Right lobe of liver (tissue), 6 donors: ENCODE data around the gene ABHD6. TPM values are rescaled to one million over a fixed set of nuclear protein-coding genes. Genes with fewer than 3 reads are reported as not detected.

Experiments
- ATAC-seq, 4 donors: fragments of 200-7000 bp; cut with Tn5 transposase; one replicate each; pipeline ENCODE4 v1.9.1; 2020; ENCODE audit warnings: mild to moderate bottlenecking in 4 of 4, moderate library complexity in 4 of 4
- DNase-seq, 3 donors: peaks; one replicate each; pipeline ENCODE4 v3.0.0-alpha.2; 2020
- H3K27ac ChIP-seq, 3 donors: fragments of 200-600 bp; one replicate each; pipeline ENCODE4 v1.8.0; 2022
- H3K27me3 ChIP-seq, 2 donors: fragments of 200-600 bp; one replicate each; pipeline ENCODE4 v1.8.0; 2022
- H3K36me3 ChIP-seq, 4 donors: fragments of 200-600 bp; sonication (generic) in 1 of 4; one replicate each; pipeline versions ENCODE4 v1.5.1 to v1.8.0; 2017 to 2022; ENCODE audit warnings: control low read depth in 1 of 4
- H3K4me1 ChIP-seq, 4 donors: fragments of 200-600 bp; sonication (generic) in 1 of 4; one replicate each; pipeline versions ENCODE4 v1.5.1 to v1.8.0; 2017 to 2022; ENCODE audit warnings: control low read depth in 1 of 4
- H3K4me3 ChIP-seq, 3 donors: fragments of 200-600 bp; one replicate each; pipeline ENCODE4 v1.8.0; 2022
- H3K9me3 ChIP-seq, 4 donors: fragments of 200-600 bp; sonication (generic) in 1 of 4; one replicate each; pipeline versions ENCODE4 v1.5.1 to v1.8.0; 2017 to 2022; ENCODE audit warnings: control low read depth in 1 of 4
- CTCF ChIP-seq, 4 donors: fragments of 200-600 bp in 3 of 4; fragments of 450-650 bp in 1 of 4; IDR thresholded peaks; one replicate each; pipeline versions ENCODE4 v1.5.1 to v1.8.0; 2016 to 2022; ENCODE audit warnings: antibody characterized with exemption in 4 of 4, mild to moderate bottlenecking in 2 of 4
- POLR2A ChIP-seq: fragments of 450-650 bp; IDR thresholded peaks from one replicate; pipeline ENCODE4 v1.6.1; 2017; ENCODE audit warnings: antibody characterized with exemption, mild to moderate bottlenecking
- WGBS: methylation state at CpG from one replicate; pipeline ENCODE4 v1.1.6; 2018; ENCODE audit warnings: low coverage, low lambda C conversion rate; ENCODE audit not compliant: insufficient coverage; ENCODE audit errors: missing lambda C conversion rate; 5-methylcytosine and 5-hydroxymethylcytosine counted together
- intact Hi-C, 2 donors: fragments of 100-400 bp; cut with DNase I; formaldehyde crosslinking; loops; one replicate each; pipeline versions ENCODE4 v1.11.2 to v1.14.1; 2022
- total RNA-seq, 6 experiments: library from RNA; depleted of rRNA in 2 of 6; stranded (reverse); fragments of >200 nt in 2 of 6; fragmentation: NEBNext Ultra II Directional in 3 of 6; extraction: Animal tissue kit (Norgen Biotek cat#: 25700) in 3 of 6; gene quantifications; one replicate each; pipeline versions ENCODE4 v1.1.0 to v1.2.4, GENCODE V29; 2016 to 2023
- donor health status: DM: no; HTN: yes; CAD: no.
- donor health status: DM: no; HTN: no; CAD: no.
- donor health status: DM: no; HTN: no; CAD: no.
- donor health status: DM: no; HTN: yes; CAD: no.
- donor health status: DM: no; HTN: yes; CAD: no.

Gene ABHD6
- total RNA-seq, 6 experiments from 2014 or later: 24.6 to 64.3 (median 52.6) TPM

- Histone ChIP-seq H3K27me3 (no peaks in the 10 kb centered on the region), H3K36me3 (peaks cover 0 to 6% (median 2%) of the 10 kb centered on the region in 4 donors), H3K9me3 (no peaks in the 10 kb centered on the region), H3K27ac (no peak overlapping the region), H3K4me3 (no peak overlapping the region), H3K4me1 (peaks cover 0 to 71% (median 14%) of the 10 kb centered on the region in 4 donors)
- intact Hi-C loops: no loop called here
- WGBS: 87% methylated on average over 3 of the region's 3 CpGs
- ATAC-seq (no peak), DNase-seq (no peak)
- TF ChIP-seq POLR2A (no peak), CTCF (IDR thresholded peaks at IDR 0.05) (no peak)
These were observed 14.0 kb downstream of the ABHD6 start for GRCh38 chr3:58251631-58252035.

DNA sequence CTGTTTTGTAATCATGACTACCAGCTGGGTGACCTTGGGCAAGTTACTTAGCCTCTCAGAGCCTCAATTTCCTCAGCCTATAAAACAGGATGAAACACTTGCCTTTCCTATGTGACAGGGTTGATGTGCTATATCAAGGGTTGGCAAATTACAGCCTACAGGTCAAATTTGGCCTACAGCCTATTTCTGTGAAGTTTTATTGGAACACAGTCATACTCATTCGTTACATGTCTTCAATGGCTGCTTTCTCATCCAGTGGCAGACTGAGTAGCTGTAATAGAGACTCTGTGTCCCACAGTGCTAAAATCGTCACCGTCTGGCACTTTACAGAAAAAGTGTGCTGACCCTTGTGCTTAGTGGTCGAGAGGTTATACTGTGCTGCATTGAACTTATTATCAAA lies 16.6 kb downstream of the ABHD6 start:
- peak in 1 of 4 donors; percentile 7 for ATAC-seq
- Histone ChIP-seq H3K36me3 (peaks cover 0 to 31% (median 10%) of the 10 kb centered on the region in 4 donors), H3K27me3 (no peaks in the 10 kb centered on the region), H3K9me3 (no peaks in the 10 kb centered on the region), H3K4me3 (no peak overlapping the region), H3K4me1 (peaks cover 0 to 57% (median 8%) of the 10 kb centered on the region in 4 donors), H3K27ac (no peak overlapping the region)
- 57% methylated on average over 4 of the region's 4 CpGs for WGBS
- intact Hi-C loops: no loop called here
- no peak for DNase-seq
- TF ChIP-seq POLR2A (no peak), CTCF (IDR thresholded peaks at IDR 0.05) (no peak)

DNA sequence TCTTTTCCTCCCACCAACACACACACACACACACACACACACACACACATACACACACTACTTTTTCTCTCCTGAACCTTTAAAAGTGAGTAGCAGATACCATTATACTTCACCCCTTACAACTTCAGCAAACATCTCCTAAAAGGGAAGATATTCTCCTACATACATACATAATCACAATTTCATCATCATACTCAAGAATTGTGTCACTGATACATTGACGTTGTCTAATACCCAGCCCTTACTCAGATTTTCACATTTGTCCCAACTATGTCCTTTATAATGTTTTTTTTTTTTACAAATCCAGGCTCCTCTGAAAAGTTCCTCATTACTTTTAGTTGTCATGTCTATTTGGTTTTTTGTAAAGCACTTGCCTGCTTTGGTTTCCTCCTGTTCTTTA lies 18.5 kb downstream of the ABHD6 start:
- intact Hi-C loops: no loop called here
- no peak overlapping the region for H3K27ac ChIP-seq
- no peaks in the 10 kb centered on the region for H3K9me3 ChIP-seq
- H3K27me3 ChIP-seq: no peaks in the 10 kb centered on the region
- DNase-seq: no peak
- ATAC-seq: no peak
- TF ChIP-seq CTCF (IDR thresholded peaks at IDR 0.05): no peak
- no peak for TF ChIP-seq POLR2A
- H3K4me3 ChIP-seq: no peak overlapping the region
- H3K4me1 ChIP-seq: peaks cover 0 to 40% (median 0%) of the 10 kb centered on the region in 4 donors
- 56% methylated on average over 1 of the region's 1 CpG for WGBS
- peaks cover 0 to 39% (median 10%) of the 10 kb centered on the region in 4 donors for H3K36me3 ChIP-seq

DNA sequence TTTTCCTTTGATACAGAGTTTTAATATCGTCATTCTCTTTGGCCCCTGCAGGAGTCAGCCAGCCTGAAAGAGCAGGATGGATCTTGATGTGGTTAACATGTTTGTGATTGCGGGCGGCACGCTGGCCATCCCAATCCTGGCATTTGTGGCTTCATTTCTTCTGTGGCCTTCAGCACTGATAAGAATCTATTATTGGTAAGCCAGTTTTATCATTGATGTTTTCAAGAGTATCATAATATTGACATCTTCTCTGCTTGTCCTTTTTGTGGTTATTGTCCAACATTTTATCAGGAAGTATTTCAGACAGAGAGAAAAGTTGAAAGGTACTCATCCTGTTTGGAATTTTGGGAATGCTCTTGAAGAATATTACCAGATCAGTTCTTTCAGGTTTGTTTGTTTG lies 18.9 kb downstream of the ABHD6 start:
- Histone ChIP-seq H3K9me3 (no peaks in the 10 kb centered on the region), H3K4me3 (no peak overlapping the region), H3K27ac (no peak overlapping the region), H3K4me1 (peaks cover 0 to 37% (median 0%) of the 10 kb centered on the region in 4 donors), H3K27me3 (no peaks in the 10 kb centered on the region), H3K36me3 (peaks cover 0 to 39% (median 10%) of the 10 kb centered on the region in 4 donors)
- DNase-seq: no peak
- intact Hi-C loops: no loop called here
- TF ChIP-seq POLR2A (no peak), CTCF (IDR thresholded peaks at IDR 0.05) (no peak)
- WGBS: 92% methylated on average over 4 of the region's 4 CpGs
- no peak for ATAC-seq
